GM23248 (cell line): ENCODE measurements around the gene MXI1.

ENCODE experiments used
- EZH2 ChIP-seq: fragments of 200-600 bp; sonication (generic); IDR thresholded peaks from 2 replicates; pipeline ENCODE4 v1.6.1; 2018; ENCODE audit warnings: antibody characterized with exemption, mild to moderate bottlenecking; ENCODE audit not compliant: insufficient read depth, poor library complexity, severe bottlenecking
- EZH2phosphoT487 ChIP-seq: fragments of 200-600 bp; sonication (generic); IDR thresholded peaks from 2 replicates; pipeline ENCODE4 v1.6.1; 2018; ENCODE audit warnings: antibody characterized with exemption, moderate library complexity, mild to moderate bottlenecking, low read depth; ENCODE audit not compliant: insufficient read depth

- TF ChIP-seq EZH2 (no peak), EZH2phosphoT487 (no peak)
Observed at GRCh38 chr10:110171032-110171431, 36.4 kb upstream of the MXI1 start.
